Measurements from ENCODE around the gene LARGE1. TPM values are rescaled to one million over a fixed set of nuclear protein-coding genes. Genes with fewer than 3 reads are reported as not detected.

LARGE1 gene
- total RNA-seq, 1 experiment from 2014 or later, result 2.5 TPM

DNA sequence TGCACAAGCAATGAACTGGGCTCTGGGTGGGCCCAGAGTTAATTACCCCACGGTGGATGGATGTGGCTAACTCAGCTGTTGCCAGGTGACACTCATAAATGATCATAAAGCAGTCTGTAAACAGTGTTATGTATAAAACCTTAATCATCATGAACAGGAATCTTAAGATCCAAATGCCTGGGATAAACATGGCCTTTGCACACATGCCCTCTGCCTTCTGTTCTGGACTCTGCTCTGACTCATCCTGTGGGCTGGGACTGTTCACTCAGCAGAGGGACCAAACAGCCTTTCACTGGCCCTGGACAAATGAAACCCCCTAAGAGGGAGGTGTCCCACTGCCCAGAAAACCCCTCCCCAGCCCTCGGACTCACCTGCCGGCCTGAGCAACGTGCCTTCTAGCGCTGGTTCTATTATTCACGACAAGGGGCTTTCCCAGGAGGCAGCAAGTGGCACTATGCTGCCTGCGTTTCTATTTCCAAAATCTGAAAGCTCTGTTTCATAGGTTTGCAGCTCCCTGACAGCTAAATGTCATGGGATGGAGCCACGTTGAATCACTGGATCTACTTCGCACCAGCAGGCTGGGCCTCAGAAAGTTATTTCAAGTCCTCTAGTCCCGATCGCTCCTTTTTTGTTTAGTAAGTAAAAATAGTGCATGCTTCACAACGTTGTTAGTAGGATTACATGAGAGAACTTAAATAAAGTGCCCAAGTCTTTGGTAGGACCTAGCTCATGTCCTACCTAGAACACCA, 53.0 kb downstream of the LARGE1 start:
- Histone ChIP-seq H3K27ac (ENCODE audit: low read length) (no peak overlapping the region), H3K4me3 (ENCODE audit: low read depth in 2 of 2, low read length in 2 of 2) (no peak overlapping the region), H3K36me3 (ENCODE audit: control insufficient read depth, insufficient read depth, low read length) (no peaks in the 10 kb centered on the region), H3K27me3 (ENCODE audit: control insufficient read depth, insufficient read depth, low read length) (no peaks in the 10 kb centered on the region), H3K4me1 (ENCODE audit: control insufficient read depth, insufficient read depth, low read length) (no peaks in the 10 kb centered on the region), H3K9me3 (ENCODE audit: control insufficient read depth, insufficient read depth, low read depth, low read length) (no peaks in the 10 kb centered on the region)
- no peak for DNase-seq (ENCODE audit: low read depth, low spot score)
- no TSS peak for BruUV-seq (replicated peaks)
- TF ChIP-seq TCF7L2 (IDR thresholded peaks at IDR 0.05; ENCODE audit: low read depth, low read length), result no peak
- TF ChIP-seq, protein P1, sequence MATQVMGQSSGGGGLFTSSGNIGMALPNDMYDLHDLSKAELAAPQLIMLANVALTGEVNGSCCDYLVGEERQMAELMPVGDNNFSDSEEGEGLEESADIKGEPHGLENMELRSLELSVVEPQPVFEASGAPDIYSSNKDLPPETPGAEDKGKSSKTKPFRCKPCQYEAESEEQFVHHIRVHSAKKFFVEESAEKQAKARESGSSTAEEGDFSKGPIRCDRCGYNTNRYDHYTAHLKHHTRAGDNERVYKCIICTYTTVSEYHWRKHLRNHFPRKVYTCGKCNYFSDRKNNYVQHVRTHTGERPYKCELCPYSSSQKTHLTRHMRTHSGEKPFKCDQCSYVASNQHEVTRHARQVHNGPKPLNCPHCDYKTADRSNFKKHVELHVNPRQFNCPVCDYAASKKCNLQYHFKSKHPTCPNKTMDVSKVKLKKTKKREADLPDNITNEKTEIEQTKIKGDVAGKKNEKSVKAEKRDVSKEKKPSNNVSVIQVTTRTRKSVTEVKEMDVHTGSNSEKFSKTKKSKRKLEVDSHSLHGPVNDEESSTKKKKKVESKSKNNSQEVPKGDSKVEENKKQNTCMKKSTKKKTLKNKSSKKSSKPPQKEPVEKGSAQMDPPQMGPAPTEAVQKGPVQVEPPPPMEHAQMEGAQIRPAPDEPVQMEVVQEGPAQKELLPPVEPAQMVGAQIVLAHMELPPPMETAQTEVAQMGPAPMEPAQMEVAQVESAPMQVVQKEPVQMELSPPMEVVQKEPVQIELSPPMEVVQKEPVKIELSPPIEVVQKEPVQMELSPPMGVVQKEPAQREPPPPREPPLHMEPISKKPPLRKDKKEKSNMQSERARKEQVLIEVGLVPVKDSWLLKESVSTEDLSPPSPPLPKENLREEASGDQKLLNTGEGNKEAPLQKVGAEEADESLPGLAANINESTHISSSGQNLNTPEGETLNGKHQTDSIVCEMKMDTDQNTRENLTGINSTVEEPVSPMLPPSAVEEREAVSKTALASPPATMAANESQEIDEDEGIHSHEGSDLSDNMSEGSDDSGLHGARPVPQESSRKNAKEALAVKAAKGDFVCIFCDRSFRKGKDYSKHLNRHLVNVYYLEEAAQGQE (IDR thresholded peaks at IDR 0.05; ENCODE audit: insufficient read depth in 1 of 2, low read depth in 2 of 2, low read length in 1 of 2), result no peak
- no peak for TF ChIP-seq POLR2AphosphoS5 (IDR thresholded peaks at IDR 0.05; ENCODE audit: low read depth, low read length)
- TF ChIP-seq SIN3A (IDR thresholded peaks at IDR 0.05; ENCODE audit: borderline replicate concordance, insufficient read depth, low read depth, low read length), result no peak
- TF ChIP-seq, protein P2, sequence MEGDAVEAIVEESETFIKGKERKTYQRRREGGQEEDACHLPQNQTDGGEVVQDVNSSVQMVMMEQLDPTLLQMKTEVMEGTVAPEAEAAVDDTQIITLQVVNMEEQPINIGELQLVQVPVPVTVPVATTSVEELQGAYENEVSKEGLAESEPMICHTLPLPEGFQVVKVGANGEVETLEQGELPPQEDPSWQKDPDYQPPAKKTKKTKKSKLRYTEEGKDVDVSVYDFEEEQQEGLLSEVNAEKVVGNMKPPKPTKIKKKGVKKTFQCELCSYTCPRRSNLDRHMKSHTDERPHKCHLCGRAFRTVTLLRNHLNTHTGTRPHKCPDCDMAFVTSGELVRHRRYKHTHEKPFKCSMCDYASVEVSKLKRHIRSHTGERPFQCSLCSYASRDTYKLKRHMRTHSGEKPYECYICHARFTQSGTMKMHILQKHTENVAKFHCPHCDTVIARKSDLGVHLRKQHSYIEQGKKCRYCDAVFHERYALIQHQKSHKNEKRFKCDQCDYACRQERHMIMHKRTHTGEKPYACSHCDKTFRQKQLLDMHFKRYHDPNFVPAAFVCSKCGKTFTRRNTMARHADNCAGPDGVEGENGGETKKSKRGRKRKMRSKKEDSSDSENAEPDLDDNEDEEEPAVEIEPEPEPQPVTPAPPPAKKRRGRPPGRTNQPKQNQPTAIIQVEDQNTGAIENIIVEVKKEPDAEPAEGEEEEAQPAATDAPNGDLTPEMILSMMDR (IDR thresholded peaks at IDR 0.05), result no peak
- intact Hi-C loops (cut with micrococcal nuclease; ENCODE audit: unreplicated experiment), result no loop called here
- in situ Hi-C loops (cut with HindIII; ENCODE audit: low pct_unique_long_range_greater_than_20kb, low sequenced_read_pairs), result no loop called here
- ChIA-PET POLR2A (no interaction called here), CTCF (no interaction called here)
- ATAC-seq, result no peak

DNA sequence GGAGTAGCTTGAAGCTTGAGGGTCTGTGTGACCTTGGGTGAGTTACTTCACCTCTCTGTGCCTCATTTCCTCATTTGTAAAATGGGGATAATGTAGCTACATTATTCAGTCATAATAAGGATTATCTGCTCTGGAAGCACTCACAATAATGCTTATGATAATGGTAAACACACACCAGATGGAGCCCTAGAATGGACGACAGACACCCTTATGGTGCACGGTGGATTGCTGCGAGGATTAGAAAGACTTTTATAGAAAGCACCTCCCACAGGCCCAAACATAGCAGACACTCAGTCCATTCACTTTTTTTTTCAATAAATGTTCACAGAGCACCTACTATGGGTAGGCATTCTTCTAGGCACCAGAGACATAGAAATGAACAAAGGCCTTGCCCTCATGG, 53.8 kb downstream of the LARGE1 start:
- CTCF ChIA-PET, result no interaction called here

More for the DNA sequence above, 53.8 kb downstream of the LARGE1 start:
- H3K27me3 ChIP-seq (ENCODE audit: control insufficient read depth, insufficient read depth, low read length), result no peaks in the 10 kb centered on the region
- in situ Hi-C loops (cut with HindIII; ENCODE audit: low pct_unique_long_range_greater_than_20kb, low sequenced_read_pairs) (no loop called here), intact Hi-C loops (cut with micrococcal nuclease; ENCODE audit: unreplicated experiment) (no loop called here)
- H3K9me3 ChIP-seq (ENCODE audit: control insufficient read depth, insufficient read depth, low read depth, low read length), result no peaks in the 10 kb centered on the region
- TF ChIP-seq, protein P2 (IDR thresholded peaks at IDR 0.05), result no peak
- no peak for TF ChIP-seq TCF7L2 (IDR thresholded peaks at IDR 0.05; ENCODE audit: low read depth, low read length)
- TF ChIP-seq, protein P1 (IDR thresholded peaks at IDR 0.05; ENCODE audit: insufficient read depth in 1 of 2, low read depth in 2 of 2, low read length in 1 of 2), result no peak
- TF ChIP-seq POLR2AphosphoS5 (IDR thresholded peaks at IDR 0.05; ENCODE audit: low read depth, low read length), result no peak
- no peak for TF ChIP-seq SIN3A (IDR thresholded peaks at IDR 0.05; ENCODE audit: borderline replicate concordance, insufficient read depth, low read depth, low read length)
- no peaks in the 10 kb centered on the region for H3K36me3 ChIP-seq (ENCODE audit: control insufficient read depth, insufficient read depth, low read length)
- H3K4me3 ChIP-seq (ENCODE audit: low read depth in 2 of 2, low read length in 2 of 2), result no peak overlapping the region
- ATAC-seq, result no peak
- POLR2A ChIA-PET, result no interaction called here
- no TSS peak for BruUV-seq (replicated peaks)
- no peak overlapping the region for H3K27ac ChIP-seq (ENCODE audit: low read length)
- H3K4me1 ChIP-seq (ENCODE audit: control insufficient read depth, insufficient read depth, low read length), result no peaks in the 10 kb centered on the region
- DNase-seq (ENCODE audit: low read depth, low spot score), result no peak

All from Panc1 (cell line).